AG09319 (cell line): ENCODE data around the gene RANBP17.

Source experiments
- DNase-seq: peaks from one replicate; pipeline ENCODE4 v3.0.0-alpha.2; 2010; ENCODE audit warnings: low read depth; ENCODE audit errors: extremely low read depth
- TF ChIP-seq, protein P1 (sequence below): IDR thresholded peaks from 2 replicates; pipeline ENCODE4 v1.5.1; 2011; ENCODE audit warnings: low read depth, mild to moderate bottlenecking, inconsistent platforms, low read length, moderate library complexity

RANBP17 gene

DNA sequence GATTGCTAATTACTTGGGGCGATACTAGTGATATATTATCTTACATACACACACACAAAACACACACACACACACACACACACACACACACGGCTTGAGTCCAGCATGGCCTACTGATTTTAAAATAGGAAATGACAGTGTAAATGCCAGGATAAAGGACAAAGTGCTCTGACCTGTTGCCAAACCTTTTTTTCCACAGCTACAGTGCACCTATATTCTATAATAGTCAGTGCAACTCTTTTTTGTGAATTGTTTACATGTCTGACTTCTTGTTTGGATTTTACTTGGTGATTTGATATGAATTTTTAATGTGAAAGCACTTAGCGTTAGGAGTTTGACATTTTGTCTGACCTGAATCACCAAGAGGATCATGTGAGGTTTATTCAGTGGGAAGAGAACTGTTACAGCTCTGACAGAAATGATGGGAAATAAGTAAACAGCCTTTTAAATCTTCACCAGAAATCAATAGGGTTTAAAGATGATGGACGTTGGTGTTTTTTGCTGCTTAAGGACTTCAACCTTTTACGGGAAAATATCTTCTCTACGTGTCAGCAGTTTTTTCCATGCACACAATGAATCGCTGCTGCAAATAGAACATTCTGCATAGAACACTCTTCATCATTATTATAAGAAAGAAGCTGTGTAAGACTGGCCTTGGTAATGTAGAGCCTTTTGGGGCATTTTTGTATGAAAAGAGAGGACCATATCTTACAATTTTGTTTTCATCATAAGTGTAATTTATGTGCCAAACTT, 218.5 kb downstream of the RANBP17 start:
- TF ChIP-seq, protein P1, sequence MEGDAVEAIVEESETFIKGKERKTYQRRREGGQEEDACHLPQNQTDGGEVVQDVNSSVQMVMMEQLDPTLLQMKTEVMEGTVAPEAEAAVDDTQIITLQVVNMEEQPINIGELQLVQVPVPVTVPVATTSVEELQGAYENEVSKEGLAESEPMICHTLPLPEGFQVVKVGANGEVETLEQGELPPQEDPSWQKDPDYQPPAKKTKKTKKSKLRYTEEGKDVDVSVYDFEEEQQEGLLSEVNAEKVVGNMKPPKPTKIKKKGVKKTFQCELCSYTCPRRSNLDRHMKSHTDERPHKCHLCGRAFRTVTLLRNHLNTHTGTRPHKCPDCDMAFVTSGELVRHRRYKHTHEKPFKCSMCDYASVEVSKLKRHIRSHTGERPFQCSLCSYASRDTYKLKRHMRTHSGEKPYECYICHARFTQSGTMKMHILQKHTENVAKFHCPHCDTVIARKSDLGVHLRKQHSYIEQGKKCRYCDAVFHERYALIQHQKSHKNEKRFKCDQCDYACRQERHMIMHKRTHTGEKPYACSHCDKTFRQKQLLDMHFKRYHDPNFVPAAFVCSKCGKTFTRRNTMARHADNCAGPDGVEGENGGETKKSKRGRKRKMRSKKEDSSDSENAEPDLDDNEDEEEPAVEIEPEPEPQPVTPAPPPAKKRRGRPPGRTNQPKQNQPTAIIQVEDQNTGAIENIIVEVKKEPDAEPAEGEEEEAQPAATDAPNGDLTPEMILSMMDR, result no peak
- no peak for DNase-seq

DNA sequence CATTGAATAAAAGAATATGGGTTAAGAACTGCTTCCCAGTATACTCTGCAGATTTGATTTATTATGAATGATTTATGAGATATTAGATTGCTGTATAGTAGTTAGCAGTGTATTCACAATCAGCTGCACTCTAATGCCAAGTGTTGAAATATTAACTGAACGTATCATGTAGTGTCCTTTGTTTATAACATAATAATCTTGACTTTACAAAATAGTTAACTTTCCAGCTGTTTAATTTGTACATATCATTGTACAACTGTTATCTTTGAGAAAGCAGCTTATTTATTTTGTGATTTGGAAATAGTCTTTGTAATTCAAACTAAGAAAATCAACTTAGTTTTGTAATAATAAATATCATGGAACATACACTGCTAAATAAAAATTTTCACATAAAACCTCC, 219.5 kb downstream of the RANBP17 start:
- DNase-seq, result no peak
- TF ChIP-seq, protein P1, result no peak

DNA sequence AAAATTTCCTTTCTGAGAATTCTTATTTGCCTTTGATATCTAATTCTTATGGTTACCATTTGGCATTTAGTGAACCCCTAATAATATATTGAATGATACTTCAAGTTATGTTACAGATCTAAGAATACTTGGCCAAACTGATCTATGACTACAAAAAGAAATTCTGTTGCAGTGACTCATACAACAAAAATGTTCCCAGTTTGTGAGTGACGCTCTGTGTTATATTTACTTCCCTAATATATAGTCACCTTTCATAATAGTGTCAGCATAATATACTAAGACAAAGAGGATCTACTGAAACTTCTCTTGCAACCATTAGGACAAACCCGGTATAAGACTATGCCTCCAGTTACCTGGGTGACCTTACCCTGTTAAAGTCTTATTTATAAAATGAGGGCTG, 230.4 kb downstream of the RANBP17 start:
- no peak for DNase-seq
- TF ChIP-seq, protein P1, result no peak

DNA sequence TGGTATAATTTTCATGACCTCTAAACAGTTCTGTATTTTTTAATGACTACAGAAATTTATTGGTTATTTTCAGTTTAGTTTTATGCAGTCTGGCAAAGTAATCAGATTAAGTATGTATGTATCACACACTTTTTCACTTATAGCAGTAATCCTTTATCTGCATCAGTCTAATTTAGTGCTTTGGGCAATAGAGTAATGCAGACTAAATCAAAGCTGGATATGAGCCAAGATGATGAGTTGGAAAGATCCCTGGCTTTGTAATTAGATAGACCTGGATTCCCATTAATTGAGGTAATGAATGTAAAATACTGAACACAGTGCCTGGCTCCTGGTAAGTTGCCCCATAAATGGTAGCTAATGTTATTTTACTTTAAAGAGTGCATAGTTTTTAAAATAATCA, 231.8 kb downstream of the RANBP17 start:
- no peak for DNase-seq

DNA sequence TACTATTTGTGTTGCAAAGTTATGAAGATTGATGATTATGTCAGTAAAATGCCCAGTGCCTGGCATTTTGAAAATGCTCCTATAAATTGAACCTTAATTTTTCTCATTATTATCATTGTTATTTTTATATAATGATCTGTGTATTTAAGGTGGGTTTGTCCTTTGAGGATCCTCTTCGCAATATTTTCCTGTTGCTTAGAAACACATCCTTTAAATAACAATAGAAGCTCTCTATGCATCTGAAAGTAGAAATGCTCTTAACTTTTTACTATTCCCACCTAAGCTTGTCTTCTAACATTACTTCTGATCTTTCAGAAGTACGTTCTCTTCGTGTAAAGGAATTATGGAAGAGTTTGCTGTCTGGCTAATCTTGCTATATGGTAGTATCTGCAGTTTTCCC, 232.5 kb downstream of the RANBP17 start:
- TF ChIP-seq, protein P1, result no peak

More for the DNA sequence above, 231.8 kb downstream of the RANBP17 start:
- TF ChIP-seq, protein P1, result no peak

DNA sequence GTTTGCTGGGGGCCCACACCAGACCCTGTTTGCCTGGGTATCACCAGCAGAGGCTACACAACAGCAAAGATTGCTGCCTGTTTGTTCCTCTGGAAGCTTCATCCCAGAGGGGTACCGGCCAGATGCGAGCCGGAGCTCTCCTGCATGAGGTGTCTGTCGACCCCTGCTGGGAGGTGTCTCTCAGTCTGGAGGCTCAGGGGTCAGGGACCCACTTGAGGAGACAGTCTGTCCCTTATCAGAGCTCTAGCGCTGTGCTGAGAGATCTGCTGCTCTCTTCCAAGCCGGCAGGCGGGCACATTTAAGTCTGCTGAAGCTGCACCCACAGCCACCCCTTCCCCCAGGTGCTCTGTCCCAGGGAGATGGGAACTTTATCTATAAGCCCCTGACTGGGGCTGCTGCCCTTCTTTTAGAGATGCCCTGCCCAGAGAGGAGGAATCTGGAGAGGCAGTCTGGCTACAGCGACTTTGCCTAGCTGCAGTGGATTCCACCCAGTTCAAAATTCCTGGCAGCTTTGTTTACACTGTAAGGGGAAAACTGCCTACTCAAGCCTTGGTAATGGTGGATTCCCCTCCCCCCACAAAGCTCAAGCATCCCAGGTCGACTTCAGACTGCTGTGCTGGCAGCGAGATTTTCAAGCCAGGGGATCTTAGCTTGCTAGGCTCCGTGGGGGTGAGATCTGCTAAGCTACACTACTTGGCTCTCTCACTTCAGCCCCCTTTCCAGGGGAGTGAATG, 241.2 kb downstream of the RANBP17 start:
- DNase-seq, result no peak
- TF ChIP-seq, protein P1, result no peak

More for the DNA sequence above, 232.5 kb downstream of the RANBP17 start:
- no peak for DNase-seq

DNA sequence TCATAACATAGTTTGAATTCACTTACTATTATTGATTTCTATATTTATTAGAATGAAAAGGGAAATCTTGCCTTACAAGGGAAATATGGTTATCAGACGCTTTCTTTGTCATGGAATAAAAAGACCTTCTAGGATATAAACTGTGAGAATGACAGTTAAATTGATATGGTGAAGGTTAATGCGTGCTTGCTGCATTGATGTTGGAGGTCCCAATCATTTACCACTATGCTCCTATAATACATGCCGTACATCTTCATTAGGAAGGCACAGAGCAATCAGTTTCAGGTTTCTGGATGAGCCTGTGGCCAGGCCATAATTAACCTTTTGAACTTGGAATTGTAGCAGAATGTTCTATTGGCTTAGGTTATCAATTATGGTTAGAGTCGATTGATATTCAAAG, 245.9 kb downstream of the RANBP17 start:
- DNase-seq, result no peak
- TF ChIP-seq, protein P1, result no peak
